Stimulated activated CD4-positive, alpha-beta T cell treated with anti-CD3 and anti-CD28 coated beads, Interleukin-15, amount 100 ng/mL, for 1 hour (primary cell): ENCODE measurements around the gene DBF4.
"Not testable (repeated sequence)": the region's sequence is repeated elsewhere in the genome, so short reads cannot be mapped to it uniquely, and the experiment has no call there.

Source experiments
- DNase-seq, 2 donors: peaks; one replicate each; pipeline ENCODE4 v3.0.0-alpha.2; 2020; ENCODE audit warnings: low read depth in 1 of 2, low spot score in 1 of 2

DBF4 gene

DNA sequence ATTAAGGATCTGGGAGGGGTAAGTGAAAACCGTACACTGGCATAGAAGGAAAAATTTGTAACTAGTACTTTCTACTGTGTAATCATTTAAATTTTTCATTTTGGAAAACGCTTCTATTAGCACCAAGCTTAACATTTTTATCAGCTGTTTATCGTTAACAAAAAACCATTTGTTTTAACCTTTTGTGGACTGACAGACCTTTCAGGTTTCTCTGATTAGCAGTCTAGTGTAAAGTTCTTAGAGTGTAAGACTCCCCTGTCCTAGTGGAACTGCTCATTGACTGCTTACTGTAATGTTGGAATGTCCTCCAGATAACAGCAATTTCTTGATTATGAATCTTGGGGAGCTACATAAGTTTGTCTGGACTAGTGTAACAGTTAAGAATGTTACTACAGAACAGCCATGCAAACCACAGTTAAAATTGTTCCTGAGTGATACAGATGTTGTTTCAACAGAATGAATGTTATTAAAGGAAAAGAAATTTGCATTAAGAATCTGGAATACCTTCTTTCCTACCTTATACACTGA, 2.0 kb downstream of the DBF4 start:
- DNase-seq, result no peak

- no peak for DNase-seq
Observed at GRCh38 chr7:87882151-87882937, 6.1 kb downstream of the DBF4 start.

DNA sequence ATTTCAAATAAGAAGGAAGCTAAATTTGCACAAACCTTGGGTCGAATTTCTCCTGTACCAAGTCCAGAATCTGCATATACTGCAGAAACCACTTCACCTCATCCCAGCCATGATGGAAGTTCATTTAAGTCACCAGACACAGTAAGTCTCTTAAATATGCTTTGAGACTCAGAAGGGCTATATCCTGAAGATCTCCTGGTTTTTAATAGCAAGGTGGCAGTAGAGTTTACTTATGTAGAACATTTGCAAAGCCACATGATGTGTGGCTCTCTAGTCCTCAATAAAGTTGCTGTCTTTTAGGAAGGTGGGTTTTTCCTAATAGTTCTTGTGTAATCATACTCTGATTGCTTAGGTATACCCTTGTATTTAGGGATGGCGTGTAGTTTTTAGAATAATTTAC, 8.7 kb downstream of the DBF4 start:
- no peak for DNase-seq

- DNase-seq, result no peak
Observed at GRCh38 chr7:87886875-87887274, 10.6 kb downstream of the DBF4 start.

DNA sequence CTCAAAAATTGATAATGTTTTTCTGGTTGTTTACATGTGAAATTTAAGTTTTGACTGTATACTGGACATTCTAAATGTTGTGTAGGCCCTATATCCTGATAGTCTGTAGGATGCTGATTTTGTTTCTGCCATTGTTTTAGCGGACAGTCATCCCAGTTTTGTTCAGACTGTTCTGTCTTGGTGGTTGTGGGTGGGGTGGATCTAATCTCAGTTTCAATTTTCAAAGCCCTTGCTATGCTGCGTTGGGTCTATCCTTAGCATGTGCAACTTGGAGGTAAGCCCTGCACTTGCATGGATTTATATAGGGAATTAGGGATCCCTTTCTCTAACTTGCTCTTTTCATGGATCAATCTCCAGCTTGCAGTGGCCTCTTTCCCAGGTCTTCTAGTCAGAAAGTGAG, 19.1 kb downstream of the DBF4 start:
- no peak for DNase-seq

GRCh38 chr7:87899255-87899654, 23.0 kb downstream of the DBF4 start:
- DNase-seq, result no peak

GRCh38 chr7:87907136-87907906, 31.0 kb downstream of the DBF4 start:
- not testable (repeated sequence) for DNase-seq

GRCh38 chr7:87908814-87909213, 32.5 kb downstream of the DBF4 start:
- DNase-seq, result not testable (repeated sequence)

DNA sequence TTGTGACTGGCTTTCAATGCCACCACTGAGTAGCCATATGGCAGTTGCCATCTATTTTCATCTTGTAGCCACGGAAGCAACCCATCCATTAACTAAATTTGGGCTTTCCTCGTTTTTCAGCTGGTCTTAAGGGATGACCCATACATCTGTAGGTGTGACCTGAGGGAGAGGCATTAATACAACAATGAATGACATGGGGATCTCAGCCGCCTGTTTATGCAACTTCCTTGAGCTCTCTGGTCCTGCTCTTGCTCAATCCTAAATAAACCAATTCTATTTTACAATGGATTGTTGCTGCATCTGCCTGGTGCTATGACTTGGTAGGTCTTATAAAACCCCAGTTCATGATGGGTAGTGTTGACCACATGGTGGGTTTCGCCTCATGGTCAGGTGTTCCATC, 35.8 kb downstream of the DBF4 start:
- DNase-seq, result no peak

DNA sequence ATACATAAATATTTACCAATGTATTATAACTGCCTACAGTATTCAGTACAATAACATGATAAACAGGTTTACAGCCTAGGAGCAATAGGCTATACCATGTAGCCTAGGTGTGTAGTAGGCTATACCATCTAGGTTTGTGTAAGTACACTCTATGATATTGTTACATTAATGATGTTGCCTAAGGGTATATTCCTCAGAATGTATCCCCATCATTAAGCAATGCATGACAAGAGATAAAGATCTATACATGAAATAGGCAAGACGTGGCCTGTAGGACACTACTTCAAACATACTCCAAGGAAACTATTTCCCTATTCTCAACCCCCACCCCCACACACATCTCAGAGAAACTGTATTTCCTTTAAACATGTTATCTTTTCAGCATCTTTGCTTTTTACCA, 42.4 kb downstream of the DBF4 start:
- no peak for DNase-seq

DNA sequence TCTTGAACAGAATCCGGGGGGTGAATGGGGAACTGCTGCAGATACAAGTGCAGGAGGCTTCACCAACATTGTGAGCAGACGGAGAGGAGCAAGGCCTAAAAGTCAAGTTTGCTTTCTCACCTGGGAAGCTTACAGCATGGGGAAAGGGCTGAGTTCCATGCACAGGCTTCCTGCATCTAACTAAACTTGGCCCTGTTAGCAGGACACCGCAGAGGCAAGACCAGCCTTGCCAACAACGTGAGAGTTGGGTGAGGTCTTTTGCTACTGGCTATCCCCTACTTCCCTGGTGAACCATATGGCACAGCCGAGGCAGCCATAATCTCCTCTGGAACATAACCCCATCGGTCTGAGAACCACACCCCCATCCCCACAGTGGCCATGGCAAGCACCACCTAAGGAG, 43.6 kb downstream of the DBF4 start:
- no peak for DNase-seq

- DNase-seq, result no peak
Observed at GRCh38 chr7:87920578-87920977, 44.3 kb downstream of the DBF4 start.

- DNase-seq, result not testable (repeated sequence)
Observed at GRCh38 chr7:87922759-87923395, 46.6 kb downstream of the DBF4 start.

- no peak for DNase-seq
Observed at GRCh38 chr7:87926581-87927461, 50.5 kb downstream of the DBF4 start.

DNA sequence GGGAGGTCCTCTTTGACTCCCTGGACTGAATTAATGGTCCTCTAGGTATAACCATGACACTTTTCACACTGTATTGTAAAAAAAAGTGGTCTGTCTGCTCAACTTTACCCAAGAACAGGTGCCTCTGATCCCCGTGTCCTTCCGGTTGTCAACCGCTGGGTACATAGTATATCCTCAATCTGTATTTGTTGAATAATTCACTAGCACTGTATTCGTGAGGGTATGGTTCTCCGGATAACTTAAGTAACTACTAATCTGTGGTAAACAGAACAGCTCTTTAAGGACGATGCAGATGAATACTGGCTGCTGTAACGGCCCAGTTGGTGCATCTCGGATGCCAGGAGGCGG, 57.3 kb downstream of the DBF4 start:
- no peak for DNase-seq

DNA sequence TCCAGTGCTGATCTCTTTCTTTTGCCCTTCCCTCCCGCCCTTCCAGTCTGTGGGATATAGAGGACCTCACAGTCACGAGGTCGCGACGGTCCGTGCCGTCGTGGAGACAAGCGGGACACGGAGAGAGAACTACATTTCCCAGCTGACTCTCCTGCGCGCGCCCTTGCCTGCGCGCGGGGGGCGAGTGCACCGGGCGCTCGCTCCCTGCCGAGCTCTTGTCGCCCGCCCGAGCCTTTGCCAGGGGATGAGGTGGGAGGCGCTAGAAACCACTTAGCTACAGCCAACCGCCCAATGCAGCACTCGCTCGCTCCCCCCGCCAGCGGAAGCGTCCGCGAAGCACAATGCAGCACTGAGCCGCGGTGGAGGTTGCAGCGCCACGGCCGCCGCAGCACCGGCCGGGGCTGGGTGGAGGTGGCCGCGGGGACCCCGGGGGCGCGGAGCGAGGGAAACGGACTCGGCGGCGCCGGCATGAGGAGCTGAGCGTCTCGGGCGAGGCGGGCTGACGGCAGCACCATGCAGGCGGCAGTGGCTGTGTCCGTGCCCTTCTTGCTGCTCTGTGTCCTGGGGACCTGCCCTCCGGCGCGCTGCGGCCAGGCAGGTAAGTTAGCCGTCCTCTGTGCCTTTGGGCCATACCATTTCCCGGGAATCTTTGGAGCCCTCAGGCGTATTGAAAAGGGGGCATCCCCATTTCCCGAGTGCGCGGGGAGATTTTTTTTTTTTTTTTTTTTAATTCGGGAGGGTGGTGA, 57.8 kb downstream of the DBF4 start, which contains the start of gene ADAM22:
TSS of gene ADAM22 (plus strand) at position 299 of the 746 bp plus-strand sequence. CDS start at position 514, 215 bp downstream.
- DNase-seq, result peak; percentile 52 to 60

DNA sequence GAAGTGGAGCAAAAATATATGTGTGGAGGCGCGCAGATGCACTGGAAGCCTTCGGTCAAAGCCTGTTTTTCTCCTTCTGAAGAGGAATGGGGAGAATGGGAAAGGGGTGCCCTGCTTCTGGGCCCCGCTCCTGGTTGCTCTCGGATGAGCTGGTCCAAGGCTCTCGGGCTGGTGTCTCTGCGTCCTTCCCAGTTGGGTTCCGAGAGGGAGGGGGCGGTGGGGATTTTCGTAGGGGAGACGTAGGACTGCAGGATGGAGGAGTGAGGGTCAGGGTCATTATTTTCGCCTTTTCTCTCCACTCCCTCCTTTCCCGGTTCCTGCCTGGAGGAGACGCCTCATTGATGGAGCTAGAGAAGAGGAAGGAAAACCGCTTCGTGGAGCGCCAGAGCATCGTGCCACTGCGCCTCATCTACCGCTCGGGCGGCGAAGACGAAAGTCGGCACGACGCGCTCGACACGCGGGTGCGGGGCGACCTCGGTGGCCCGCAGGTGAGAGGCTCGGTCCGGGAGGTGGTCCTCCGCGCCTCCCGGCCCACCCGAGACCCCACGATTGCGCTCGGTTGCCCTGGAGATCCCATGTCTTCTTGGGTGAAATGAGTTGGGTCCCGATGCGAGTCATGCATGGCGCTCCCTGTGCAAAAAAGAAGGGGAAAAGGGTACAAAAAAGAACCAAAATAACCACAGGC, 58.5 kb downstream of the DBF4 start:
- no peak for DNase-seq

- no peak for DNase-seq
Observed at GRCh38 chr7:87935384-87935706, 59.1 kb downstream of the DBF4 start.

GRCh38 chr7:87941138-87941537, 64.8 kb downstream of the DBF4 start:
- DNase-seq, result no peak

- DNase-seq, result no peak
Observed at GRCh38 chr7:87944547-87944946, 68.3 kb downstream of the DBF4 start.
